HFF-Myc (cell line): Measurements from ENCODE around the gene CFAP91.

Experiments used
- DNase-seq: peaks from one replicate; pipeline ENCODE4 v3.0.0-alpha.2; 2011; ENCODE audit warnings: low read depth; ENCODE audit errors: extremely low read depth
- H3K4me3 ChIP-seq: replicated peaks from 2 replicates; pipeline ENCODE4 v1.5.1; 2011; ENCODE audit warnings: low read depth, mild to moderate bottlenecking, control low read depth, low read length
- TF ChIP-seq, protein P1 (sequence below): IDR thresholded peaks from 2 replicates; pipeline ENCODE4 v1.5.1; 2012; ENCODE audit warnings: mild to moderate bottlenecking, low read depth, low read length, control low read depth; ENCODE audit errors: missing control alignments

Gene CFAP91

DNA sequence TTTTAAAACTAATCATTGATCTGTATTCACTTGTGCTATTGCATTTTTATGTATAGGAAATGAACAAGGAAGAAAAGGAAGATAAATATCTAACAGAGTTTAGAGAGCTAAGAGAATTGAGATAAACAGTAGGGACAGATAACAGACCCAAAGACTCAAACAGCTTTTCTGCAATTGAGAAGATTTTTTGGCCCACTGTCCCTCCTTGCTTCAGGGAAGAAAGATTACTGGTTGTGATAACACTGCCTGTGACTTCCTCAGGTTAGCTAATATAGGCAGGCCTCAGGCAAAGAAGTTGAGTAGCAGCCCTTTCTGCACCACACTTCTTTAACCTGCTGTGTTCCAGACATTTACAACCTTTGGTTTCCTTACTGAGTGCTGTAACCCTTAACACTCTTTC, 22.9 kb upstream of the CFAP91 start:
- H3K4me3 ChIP-seq: no peak overlapping the region
- TF ChIP-seq, protein P1, sequence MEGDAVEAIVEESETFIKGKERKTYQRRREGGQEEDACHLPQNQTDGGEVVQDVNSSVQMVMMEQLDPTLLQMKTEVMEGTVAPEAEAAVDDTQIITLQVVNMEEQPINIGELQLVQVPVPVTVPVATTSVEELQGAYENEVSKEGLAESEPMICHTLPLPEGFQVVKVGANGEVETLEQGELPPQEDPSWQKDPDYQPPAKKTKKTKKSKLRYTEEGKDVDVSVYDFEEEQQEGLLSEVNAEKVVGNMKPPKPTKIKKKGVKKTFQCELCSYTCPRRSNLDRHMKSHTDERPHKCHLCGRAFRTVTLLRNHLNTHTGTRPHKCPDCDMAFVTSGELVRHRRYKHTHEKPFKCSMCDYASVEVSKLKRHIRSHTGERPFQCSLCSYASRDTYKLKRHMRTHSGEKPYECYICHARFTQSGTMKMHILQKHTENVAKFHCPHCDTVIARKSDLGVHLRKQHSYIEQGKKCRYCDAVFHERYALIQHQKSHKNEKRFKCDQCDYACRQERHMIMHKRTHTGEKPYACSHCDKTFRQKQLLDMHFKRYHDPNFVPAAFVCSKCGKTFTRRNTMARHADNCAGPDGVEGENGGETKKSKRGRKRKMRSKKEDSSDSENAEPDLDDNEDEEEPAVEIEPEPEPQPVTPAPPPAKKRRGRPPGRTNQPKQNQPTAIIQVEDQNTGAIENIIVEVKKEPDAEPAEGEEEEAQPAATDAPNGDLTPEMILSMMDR: no peak
- DNase-seq: no peak

DNA sequence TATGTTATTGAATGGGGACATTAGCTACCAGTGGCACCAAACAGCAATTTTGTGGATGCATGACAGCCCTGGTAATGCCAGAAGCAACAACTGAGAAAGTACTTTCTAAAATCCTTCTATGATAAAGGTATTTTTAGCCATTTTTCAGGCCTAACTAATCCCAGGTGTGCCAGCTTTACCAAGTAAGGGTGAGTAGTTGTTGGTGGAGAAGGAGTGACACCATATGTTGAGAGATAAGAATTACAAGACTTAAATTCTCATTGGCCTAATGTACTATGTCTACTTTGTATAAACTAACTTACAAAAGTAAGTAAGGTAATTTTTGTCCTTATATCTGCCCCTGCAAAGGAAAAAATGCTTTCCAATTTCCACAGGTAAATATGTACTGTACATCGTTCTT, 21.5 kb upstream of the CFAP91 start:
- no peak overlapping the region for H3K4me3 ChIP-seq
- TF ChIP-seq, protein P1: peak; percentile 36
- no peak for DNase-seq

DNA sequence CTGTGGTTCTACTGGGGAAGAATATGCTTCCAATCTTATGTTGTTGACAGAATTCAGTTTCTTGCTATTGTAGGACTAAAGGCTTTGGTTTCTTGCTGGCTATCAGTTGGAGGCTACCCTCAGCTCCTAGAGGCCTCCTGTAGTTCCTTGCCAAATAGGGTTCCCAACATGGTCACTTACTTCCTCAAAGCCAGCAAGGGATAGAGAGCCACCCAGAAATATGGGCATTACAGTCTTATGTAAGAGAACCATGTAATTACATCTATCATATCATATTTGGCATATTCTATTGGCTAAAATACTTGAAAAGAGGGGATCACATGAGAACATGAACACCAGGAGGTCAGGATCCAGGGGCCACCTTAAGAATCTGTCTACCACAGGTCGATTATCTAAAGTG, 19.4 kb upstream of the CFAP91 start:
- no peak overlapping the region for H3K4me3 ChIP-seq
- TF ChIP-seq, protein P1: no peak
- no peak for DNase-seq

DNA sequence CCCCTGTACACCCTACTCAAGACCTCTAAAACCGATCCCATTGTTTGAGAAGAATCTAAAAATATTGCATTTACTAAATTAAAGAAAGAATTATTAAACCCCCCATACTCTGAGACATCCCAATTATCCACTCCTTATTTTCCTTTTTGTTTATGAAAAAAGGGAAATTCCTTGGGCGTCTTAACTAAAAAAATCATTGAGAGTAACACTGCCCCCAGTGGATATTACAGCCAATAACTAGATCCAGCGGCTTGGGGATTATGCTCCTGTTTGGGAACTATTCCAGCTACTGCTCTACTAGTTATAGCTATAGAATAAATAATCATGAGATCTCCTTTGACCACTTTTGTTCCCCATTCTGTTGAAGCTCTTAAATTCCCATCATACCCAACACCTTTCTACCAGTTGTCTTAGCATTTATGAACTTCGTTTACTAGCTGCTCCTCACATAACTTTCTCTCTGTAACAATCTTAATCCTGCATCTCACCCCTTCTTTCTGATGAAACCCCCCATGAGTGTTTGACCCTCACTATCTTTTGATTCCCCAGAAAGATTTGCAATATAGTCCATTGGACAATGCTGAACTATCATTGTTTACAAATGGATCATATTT, 12.7 kb upstream of the CFAP91 start:
- no peak overlapping the region for H3K4me3 ChIP-seq
- TF ChIP-seq, protein P1: peak; percentile 51
- no peak for DNase-seq

DNA sequence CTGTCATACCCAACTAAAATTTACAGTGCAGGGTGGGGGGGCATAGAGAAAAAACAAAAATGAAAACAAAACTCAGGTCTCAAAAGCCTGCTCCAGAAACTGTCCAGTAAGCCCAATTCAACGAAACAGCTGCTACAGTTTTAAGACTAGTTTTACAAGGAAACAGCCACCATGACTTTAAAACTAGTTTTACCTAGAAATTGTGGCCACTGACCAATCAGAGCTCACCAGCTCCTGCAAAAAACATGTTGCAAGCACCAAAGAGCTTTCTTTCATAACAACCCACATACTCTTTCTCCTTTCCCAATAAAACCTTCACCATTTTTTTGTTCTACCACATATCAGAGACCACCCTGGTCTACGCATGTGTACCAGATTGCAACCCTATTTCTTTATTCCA, 7.3 kb upstream of the CFAP91 start:
- DNase-seq: no peak
- H3K4me3 ChIP-seq: no peak overlapping the region
- TF ChIP-seq, protein P1: no peak

DNA sequence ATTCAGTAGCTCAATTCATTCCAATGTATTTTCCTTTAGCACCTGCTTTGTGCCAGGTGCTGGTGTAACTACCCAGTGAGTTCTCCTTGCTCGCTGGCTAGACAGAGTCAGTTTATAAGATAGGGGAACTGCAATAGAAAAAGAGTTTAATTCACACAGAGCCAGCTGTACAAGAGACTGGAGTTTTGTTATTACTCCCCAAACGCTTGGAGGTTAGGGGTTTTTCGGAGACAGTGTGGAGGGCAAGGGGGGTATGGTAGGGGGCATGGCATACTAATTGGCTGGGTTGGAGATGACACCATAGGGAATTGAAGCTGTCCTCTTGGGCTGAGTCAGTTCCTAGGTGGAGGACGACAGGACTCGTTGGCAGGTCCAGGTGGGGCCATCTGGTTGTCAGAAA, 5.4 kb upstream of the CFAP91 start:
- TF ChIP-seq, protein P1: no peak
- no peak overlapping the region for H3K4me3 ChIP-seq
- no peak for DNase-seq

DNA sequence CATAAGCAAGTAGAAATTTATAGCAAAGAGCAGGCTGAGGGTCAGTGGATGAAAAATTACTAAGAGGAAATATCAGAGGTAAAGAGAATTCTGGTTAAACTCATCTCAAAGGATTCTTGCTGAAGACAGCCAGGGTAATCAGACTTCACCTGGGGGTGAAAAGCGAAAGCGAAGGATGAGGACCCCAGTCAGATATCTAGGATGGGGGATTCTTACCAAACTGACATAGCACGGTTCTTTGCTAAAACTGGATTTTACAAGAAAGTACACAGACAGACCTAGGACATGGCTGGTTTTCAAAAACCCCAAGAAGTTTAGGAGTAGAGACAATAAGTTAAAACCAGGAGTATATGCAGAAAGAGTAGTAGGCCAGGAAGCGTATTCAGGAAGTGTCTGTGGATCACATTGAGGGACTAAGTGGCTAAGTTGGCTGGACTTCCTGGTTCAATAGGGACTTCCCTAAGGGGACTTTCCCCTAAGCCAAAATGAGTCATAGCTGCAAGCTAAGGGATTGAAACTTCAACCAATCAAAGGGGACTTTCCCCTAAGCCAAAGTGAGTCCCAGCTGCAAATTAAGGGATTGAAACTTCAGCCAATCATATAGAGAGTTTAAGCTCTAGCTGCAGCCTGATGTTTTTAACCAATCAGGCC, 2.4 kb upstream of the CFAP91 start:
- TF ChIP-seq, protein P1: no peak
- H3K4me3 ChIP-seq: no peak overlapping the region
- no peak for DNase-seq
